GM10266 (cell line): ENCODE data around the gene BHLHE41.

Source experiments
- DNase-seq: peaks from one replicate; pipeline ENCODE4 v3.0.0; 2012; ENCODE audit errors: extremely low spot score
- CTCF ChIP-seq: IDR thresholded peaks from 2 replicates; pipeline ENCODE4 v1.5.1; 2012; ENCODE audit warnings: mild to moderate bottlenecking, low read depth; ENCODE audit not compliant: control insufficient read depth, insufficient read depth; ENCODE audit errors: missing control alignments

The BHLHE41 gene

GRCh38 chr12:26149968-26150500 lies 25.2 kb upstream of the BHLHE41 start:
- TF ChIP-seq CTCF: no peak
- no peak for DNase-seq

- DNase-seq: no peak
- no peak for TF ChIP-seq CTCF
Observed at GRCh38 chr12:26148291-26148690, 23.5 kb upstream of the BHLHE41 start.

GRCh38 chr12:26143291-26143690 lies 18.5 kb upstream of the BHLHE41 start:
- TF ChIP-seq CTCF: no peak
- no peak for DNase-seq

- DNase-seq: no peak
- TF ChIP-seq CTCF: no peak
Observed at GRCh38 chr12:26138860-26139259, 14.0 kb upstream of the BHLHE41 start.

GRCh38 chr12:26136688-26137087 lies 11.9 kb upstream of the BHLHE41 start:
- no peak for TF ChIP-seq CTCF
- DNase-seq: no peak

GRCh38 chr12:26135571-26135970 lies 10.7 kb upstream of the BHLHE41 start:
- no peak for DNase-seq
- no peak for TF ChIP-seq CTCF

GRCh38 chr12:26135010-26135420 lies 10.2 kb upstream of the BHLHE41 start:
- TF ChIP-seq CTCF: no peak
- no peak for DNase-seq
